ENCODE measurements around the gene BANP.

DNA sequence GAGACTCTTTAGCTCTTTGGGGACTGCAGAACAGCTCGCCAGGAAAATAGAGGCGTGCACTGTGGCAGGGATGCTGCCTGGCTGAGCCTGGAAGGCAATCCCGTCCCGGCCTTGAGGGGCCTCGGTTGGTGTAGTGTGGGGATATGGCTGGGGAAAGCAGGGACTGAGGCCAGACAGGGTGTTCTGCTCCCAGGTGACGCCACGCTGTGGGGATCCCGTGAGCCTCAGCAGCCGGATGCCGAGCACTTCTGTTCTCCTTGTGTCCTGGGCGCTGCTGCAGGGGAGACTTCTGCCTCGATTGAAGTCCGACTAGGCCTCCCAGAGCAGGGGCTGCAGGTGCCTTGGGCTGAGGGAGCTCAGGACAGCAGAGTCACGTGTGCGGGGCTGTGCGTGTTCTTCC is 72.6 kb downstream of the BANP start:
- TF ChIP-seq, protein P1, sequence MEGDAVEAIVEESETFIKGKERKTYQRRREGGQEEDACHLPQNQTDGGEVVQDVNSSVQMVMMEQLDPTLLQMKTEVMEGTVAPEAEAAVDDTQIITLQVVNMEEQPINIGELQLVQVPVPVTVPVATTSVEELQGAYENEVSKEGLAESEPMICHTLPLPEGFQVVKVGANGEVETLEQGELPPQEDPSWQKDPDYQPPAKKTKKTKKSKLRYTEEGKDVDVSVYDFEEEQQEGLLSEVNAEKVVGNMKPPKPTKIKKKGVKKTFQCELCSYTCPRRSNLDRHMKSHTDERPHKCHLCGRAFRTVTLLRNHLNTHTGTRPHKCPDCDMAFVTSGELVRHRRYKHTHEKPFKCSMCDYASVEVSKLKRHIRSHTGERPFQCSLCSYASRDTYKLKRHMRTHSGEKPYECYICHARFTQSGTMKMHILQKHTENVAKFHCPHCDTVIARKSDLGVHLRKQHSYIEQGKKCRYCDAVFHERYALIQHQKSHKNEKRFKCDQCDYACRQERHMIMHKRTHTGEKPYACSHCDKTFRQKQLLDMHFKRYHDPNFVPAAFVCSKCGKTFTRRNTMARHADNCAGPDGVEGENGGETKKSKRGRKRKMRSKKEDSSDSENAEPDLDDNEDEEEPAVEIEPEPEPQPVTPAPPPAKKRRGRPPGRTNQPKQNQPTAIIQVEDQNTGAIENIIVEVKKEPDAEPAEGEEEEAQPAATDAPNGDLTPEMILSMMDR (IDR thresholded peaks at IDR 0.05) = no peak
- no peak for TF ChIP-seq POLR2A (IDR thresholded peaks at IDR 0.05)

Measured in heart left ventricle (tissue), 13 donors.